Pancreas (tissue), 10 donors: ENCODE results near the gene CENPA. TPM values are rescaled to one million over a fixed set of nuclear protein-coding genes. Genes with fewer than 3 reads are reported as not detected.
"Not testable (repeated sequence)": the region's sequence is repeated elsewhere in the genome, so short reads cannot be mapped to it uniquely, and the experiment has no call there.

Experiments
- ATAC-seq, 4 donors: fragments of 200-7000 bp; cut with Tn5 transposase; one replicate each; pipeline versions ENCODE4 v1.8.0 to v1.9.1; 2020; ENCODE audit warnings: mild to moderate bottlenecking in 4 of 4, moderate library complexity in 4 of 4
- DNase-seq, 6 donors: peaks; one replicate each; pipeline ENCODE4 v3.0.0-alpha.2; 2020
- FAIRE-seq: peaks from 2 replicates; lab custom pipeline; 2012; peaks lifted over from hg19 to GRCh38; lab: Jason Lieb, UNC
- H3K27ac ChIP-seq, 4 donors: fragments of 200-600 bp; sonication (generic); 1 replicate in 3 of 4; 2 replicates in 1 of 4; pipeline versions ENCODE4 v1.5.0 to v1.8.0; 2020
- H3K27me3 ChIP-seq, 4 donors: fragments of 200-600 bp; one replicate each; pipeline ENCODE4 v1.8.0; 2021
- H3K36me3 ChIP-seq, 3 donors: fragments of 200-600 bp; sonication (generic) in 1 of 3; one replicate each; pipeline versions ENCODE4 v1.5.0 to v1.8.0; 2020 to 2021
- H3K4me1 ChIP-seq, 3 donors: fragments of 200-600 bp; one replicate each; pipeline ENCODE4 v1.8.0; 2021
- H3K4me3 ChIP-seq, 4 donors: fragments of 200-600 bp; sonication (generic) in 2 of 4; one replicate each; pipeline versions ENCODE4 v1.5.0 to v1.8.0; 2020 to 2021
- H3K9me3 ChIP-seq, 4 donors: fragments of 200-600 bp; one replicate each; pipeline ENCODE4 v1.8.0; 2021
- WGBS, 2 donors: extraction: QIAGEN DNeasy Blood & Tissue Kit; methylation state at CpG; one replicate each; pipeline ENCODE4 v1.1.7; 2013; 5-methylcytosine and 5-hydroxymethylcytosine counted together
- intact Hi-C, 3 donors: fragments of 100-400 bp; cut with DNase I; formaldehyde crosslinking; loops; one replicate each; pipeline versions ENCODE4 v1.11.1 to v1.14.2; 2022
- polyA plus RNA-seq, 2 donors: library from polyadenylated mRNA; stranded (reverse); fragments of 200-250 nt; gene quantifications; one replicate each; pipeline ENCODE4 v1.2.3, GENCODE V29; 2013
- total RNA-seq, 6 donors: library from RNA; stranded (reverse); fragmentation: NEBNext Ultra II Directional in 4 of 6; extraction: Animal tissue kit (Norgen Biotek cat#: 25700) in 4 of 6; gene quantifications; one replicate each; pipeline versions ENCODE4 v1.2.1 to v1.2.4, GENCODE V29; 2021 to 2023
- TF ChIP-seq, protein P1 (sequence below), 4 donors: fragments of 200-600 bp; sonication (generic) in 3 of 4; IDR thresholded peaks; one replicate each; pipeline versions ENCODE4 v1.5.0 to v1.8.0; 2021; ENCODE audit warnings: antibody characterized with exemption in 4 of 4
- donor health status: healthy with polysubstance abuse.
- donor health status: DM: no; HTN: no; CAD: no; lungs with moderate emphysema.
- donor health status: DM: no; HTN: no; CAD: no.
- donor health status: control.
- donor health status: control.
- donor health status: Bipolar disorder and iron deficiency.
- donor health status: DM: yes; HTN: yes; CAD: no.
- donor health status: DM: no; HTN: no; CAD: no.
- donor health status: DM: no; HTN: no; CAD: no.
- donor health status: DM: yes; HTN: yes; CAD: no.

The CENPA gene
- total and polyA plus RNA-seq, 8 donors = 0.14 to 1.2 (median 0.47) TPM; not detected in 3

DNA sequence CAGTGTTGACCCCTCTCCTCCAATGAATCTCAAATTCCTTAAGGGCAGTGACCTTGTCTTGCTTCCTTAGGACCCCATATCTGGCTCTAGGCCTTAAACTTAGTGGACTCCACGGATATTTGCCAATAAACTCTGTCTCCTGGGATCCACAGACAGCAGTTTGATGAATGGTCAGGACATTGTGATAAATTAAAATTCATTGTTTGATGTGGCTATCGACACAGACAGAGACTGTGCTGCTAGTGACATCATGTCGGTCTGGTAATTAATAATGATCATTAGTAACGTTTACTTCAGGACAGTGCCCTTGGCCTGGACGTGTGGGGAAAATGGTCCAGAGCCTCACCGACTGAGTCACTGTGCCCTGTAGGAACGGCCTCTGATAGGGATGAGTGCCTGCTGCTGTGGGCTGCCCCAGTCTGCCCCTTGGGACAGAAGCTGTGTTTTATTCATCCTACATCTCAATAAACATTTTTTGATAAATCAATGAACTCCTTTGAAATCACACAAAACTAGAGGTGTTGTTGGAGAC, 27.0 kb upstream of the CENPA start:
- no peak overlapping the region for H3K4me3 ChIP-seq
- peak overlapping the region in 2 of 4 donors; percentile 52 to 59 for H3K27ac ChIP-seq
- H3K4me1 ChIP-seq = no peaks in the 10 kb centered on the region
- 76 to 78% methylated on average over 7 of the region's 7 CpGs for WGBS, 2 donors
- H3K9me3 ChIP-seq = no peaks in the 10 kb centered on the region
- TF ChIP-seq, protein P1, sequence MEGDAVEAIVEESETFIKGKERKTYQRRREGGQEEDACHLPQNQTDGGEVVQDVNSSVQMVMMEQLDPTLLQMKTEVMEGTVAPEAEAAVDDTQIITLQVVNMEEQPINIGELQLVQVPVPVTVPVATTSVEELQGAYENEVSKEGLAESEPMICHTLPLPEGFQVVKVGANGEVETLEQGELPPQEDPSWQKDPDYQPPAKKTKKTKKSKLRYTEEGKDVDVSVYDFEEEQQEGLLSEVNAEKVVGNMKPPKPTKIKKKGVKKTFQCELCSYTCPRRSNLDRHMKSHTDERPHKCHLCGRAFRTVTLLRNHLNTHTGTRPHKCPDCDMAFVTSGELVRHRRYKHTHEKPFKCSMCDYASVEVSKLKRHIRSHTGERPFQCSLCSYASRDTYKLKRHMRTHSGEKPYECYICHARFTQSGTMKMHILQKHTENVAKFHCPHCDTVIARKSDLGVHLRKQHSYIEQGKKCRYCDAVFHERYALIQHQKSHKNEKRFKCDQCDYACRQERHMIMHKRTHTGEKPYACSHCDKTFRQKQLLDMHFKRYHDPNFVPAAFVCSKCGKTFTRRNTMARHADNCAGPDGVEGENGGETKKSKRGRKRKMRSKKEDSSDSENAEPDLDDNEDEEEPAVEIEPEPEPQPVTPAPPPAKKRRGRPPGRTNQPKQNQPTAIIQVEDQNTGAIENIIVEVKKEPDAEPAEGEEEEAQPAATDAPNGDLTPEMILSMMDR (IDR thresholded peaks at IDR 0.05) = no peak
- H3K27me3 ChIP-seq = no peaks in the 10 kb centered on the region
- no peak for ATAC-seq
- no peak for DNase-seq
- no peak for FAIRE-seq
- H3K36me3 ChIP-seq = no peaks in the 10 kb centered on the region
- intact Hi-C loops = no loop called here

DNA sequence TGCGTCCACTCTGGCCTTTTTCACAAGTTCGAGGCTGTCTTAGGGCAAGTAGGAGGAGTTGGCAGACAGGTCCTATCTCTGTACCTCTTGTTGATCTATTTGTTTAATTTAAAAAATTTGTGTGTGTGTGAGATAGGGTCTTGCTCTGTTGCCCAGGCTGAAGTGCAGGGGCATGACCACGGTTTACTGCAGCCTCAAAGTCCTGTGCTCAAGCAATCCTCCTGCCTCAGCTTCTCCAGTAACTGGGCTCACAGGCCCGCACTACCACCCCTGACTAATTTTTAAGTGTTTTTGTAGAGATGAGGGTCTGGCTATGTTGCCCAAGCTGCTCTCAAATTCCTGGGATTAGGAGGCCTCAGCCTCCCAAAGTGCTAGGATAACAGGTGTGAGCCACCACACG, 26.0 kb upstream of the CENPA start:
- DNase-seq (no peak), ATAC-seq (no peak), FAIRE-seq (no peak)
- no peaks in the 10 kb centered on the region for H3K36me3 ChIP-seq
- no peaks in the 10 kb centered on the region for H3K27me3 ChIP-seq
- WGBS, 2 donors = 89 to 91% methylated on average over 5 of the region's 5 CpGs
- H3K4me1 ChIP-seq = no peaks in the 10 kb centered on the region
- TF ChIP-seq, protein P1 (IDR thresholded peaks at IDR 0.05) = no peak
- H3K27ac ChIP-seq = no peak overlapping the region
- no peaks in the 10 kb centered on the region for H3K9me3 ChIP-seq
- intact Hi-C loops = no loop called here
- no peak overlapping the region for H3K4me3 ChIP-seq

DNA sequence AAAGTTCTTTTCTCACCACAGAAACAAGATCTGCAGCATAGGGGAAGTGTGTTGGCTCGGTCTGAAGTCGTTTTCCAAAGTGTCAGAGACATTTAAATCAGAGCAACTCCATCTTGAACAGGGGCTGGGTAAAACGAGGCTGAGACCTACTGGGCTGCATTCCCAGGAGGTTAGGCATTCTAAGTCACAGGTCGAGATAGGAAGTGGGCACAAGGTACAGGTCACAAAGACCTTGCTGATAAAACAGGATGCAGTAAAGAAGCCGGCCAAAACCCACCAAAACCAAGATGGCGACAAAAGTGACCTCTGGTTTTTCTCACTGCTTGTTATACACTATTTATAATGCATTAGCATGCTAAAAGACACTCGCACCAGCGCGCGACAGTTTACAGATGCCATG, 24.9 kb upstream of the CENPA start:
- H3K4me1 ChIP-seq, H3K27me3 ChIP-seq, ATAC-seq, H3K4me3 ChIP-seq, intact Hi-C loops, FAIRE-seq, H3K36me3 ChIP-seq, DNase-seq, H3K9me3 ChIP-seq, H3K27ac ChIP-seq: not testable (repeated sequence)
- 70 to 72% methylated on average over 10 of the region's 10 CpGs for WGBS, 2 donors

DNA sequence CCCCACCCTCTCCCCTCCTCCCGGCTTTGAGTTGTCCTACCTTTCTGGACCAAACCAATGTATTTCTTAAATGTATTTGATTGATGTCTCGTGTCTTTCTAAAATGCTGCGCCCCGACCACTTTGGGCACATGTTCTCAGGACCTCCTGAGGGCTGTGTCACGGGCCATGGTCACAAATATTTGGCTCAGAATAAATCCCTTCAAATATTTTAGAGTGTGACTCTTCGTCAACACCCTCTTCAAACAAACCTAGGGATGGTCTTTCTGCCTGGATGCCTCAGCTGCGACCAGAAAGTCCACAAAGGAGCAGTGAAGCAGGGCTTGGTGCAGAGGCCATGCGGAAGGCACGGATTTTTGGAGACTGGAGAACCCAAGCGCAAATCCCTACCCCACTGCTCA, 22.8 kb upstream of the CENPA start:
- no peak for ATAC-seq
- TF ChIP-seq, protein P1 (IDR thresholded peaks at IDR 0.05) = no peak
- H3K36me3 ChIP-seq = no peaks in the 10 kb centered on the region
- DNase-seq = no peak
- no peak overlapping the region for H3K4me3 ChIP-seq
- H3K9me3 ChIP-seq = no peaks in the 10 kb centered on the region
- FAIRE-seq = no peak
- no peaks in the 10 kb centered on the region for H3K27me3 ChIP-seq
- peaks cover 0 to 10% (median 0%) of the 10 kb centered on the region in 3 donors for H3K4me1 ChIP-seq
- 91% methylated on average over 10 of the region's 10 CpGs for WGBS, 2 donors
- no peak overlapping the region for H3K27ac ChIP-seq
- intact Hi-C loops = no loop called here

DNA sequence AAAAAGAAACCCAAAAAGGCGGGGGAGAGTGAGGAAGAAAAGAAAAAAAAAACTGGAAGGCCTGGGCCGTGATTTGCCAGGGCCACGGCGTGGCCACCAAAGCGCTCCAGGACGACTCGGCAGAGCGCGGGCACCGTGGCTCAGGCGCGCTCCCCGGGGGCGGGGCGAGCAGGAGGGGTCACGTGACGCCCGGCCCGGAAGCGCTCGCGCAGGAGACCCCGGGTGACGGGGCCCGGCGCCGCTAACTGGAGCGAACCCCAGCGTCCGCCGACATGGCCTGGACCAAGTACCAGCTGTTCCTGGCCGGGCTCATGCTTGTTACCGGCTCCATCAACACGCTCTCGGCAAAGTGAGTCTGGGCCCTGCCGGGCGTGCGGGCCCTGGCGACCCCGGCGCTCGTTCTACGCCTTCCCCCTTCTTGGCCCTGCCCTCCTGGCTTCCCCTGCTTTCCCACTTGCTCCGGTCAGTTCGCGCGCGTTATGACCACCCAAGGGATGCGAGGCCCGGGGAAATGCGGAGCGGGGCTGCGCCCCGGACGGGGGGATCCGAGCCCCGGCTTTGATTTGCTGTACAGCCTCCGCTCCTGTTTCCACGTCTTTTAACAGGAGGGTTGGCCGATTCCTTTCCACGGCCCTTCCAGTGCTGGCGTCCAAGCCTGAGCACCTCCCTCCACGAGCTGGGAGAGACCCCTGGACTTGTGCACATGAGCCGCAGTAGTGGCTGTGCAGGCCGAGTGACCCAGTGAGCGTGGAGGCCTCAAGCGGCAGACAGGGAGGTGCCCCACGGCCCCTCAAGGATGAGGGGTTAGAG, 21.6 kb upstream of the CENPA start, which contains the start of gene SLC35F6:
TSS of gene SLC35F6 (plus strand) at position 207 of the 810 bp plus-strand sequence. CDS start at position 273, 66 bp downstream.
- H3K27me3 ChIP-seq = no peaks in the 10 kb centered on the region
- TF ChIP-seq, protein P1 (IDR thresholded peaks at IDR 0.05) = no peak
- FAIRE-seq = no peak
- WGBS, 2 donors = 0% methylated on average over 68 of the region's 68 CpGs
- peaks cover 0 to 10% (median 0%) of the 10 kb centered on the region in 3 donors for H3K4me1 ChIP-seq
- H3K36me3 ChIP-seq = no peaks in the 10 kb centered on the region
- intact Hi-C loops = no loop called here
- H3K4me3 ChIP-seq = peak within 1 kb of the TSS; percentile 48 to 92 (median 85)
- no peaks in the 10 kb centered on the region for H3K9me3 ChIP-seq
- DNase-seq = peak; percentile 80 to 93 (median 86)
- peak within 1 kb of the TSS; percentile 64 to 79 (median 74) for H3K27ac ChIP-seq
- ATAC-seq = peak; percentile 95 to 98 (median 97)
